ENCODE measurements around the gene CCL28.

DNA sequence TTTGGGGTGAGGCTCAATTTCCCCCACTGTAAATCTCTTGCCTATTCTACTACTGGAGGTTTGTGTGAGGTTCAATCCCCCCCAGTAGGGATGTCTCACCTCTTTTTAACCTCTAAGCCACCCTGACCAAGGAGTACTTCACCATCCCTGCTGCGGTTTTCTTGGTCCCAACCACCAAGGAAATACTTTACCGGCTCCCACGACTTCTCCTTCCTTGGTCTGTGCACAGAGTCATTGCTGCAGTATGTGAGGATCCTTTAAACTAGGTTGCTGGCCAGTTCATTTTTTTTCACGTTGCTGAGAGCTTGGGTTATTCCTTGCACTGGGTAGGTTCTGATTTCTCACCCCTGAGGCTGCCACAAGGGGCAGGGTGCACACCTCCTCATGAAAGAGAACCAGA, 76.5 kb downstream of the CCL28 start:
- TF ChIP-seq, protein P1, sequence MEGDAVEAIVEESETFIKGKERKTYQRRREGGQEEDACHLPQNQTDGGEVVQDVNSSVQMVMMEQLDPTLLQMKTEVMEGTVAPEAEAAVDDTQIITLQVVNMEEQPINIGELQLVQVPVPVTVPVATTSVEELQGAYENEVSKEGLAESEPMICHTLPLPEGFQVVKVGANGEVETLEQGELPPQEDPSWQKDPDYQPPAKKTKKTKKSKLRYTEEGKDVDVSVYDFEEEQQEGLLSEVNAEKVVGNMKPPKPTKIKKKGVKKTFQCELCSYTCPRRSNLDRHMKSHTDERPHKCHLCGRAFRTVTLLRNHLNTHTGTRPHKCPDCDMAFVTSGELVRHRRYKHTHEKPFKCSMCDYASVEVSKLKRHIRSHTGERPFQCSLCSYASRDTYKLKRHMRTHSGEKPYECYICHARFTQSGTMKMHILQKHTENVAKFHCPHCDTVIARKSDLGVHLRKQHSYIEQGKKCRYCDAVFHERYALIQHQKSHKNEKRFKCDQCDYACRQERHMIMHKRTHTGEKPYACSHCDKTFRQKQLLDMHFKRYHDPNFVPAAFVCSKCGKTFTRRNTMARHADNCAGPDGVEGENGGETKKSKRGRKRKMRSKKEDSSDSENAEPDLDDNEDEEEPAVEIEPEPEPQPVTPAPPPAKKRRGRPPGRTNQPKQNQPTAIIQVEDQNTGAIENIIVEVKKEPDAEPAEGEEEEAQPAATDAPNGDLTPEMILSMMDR (IDR thresholded peaks at IDR 0.05; ENCODE audit: insufficient read depth, low read length), result no peak
- TF ChIP-seq POLR2AphosphoS5 (IDR thresholded peaks at IDR 0.05; ENCODE audit: low read depth), result peak; percentile 79
- TF ChIP-seq, protein P2, sequence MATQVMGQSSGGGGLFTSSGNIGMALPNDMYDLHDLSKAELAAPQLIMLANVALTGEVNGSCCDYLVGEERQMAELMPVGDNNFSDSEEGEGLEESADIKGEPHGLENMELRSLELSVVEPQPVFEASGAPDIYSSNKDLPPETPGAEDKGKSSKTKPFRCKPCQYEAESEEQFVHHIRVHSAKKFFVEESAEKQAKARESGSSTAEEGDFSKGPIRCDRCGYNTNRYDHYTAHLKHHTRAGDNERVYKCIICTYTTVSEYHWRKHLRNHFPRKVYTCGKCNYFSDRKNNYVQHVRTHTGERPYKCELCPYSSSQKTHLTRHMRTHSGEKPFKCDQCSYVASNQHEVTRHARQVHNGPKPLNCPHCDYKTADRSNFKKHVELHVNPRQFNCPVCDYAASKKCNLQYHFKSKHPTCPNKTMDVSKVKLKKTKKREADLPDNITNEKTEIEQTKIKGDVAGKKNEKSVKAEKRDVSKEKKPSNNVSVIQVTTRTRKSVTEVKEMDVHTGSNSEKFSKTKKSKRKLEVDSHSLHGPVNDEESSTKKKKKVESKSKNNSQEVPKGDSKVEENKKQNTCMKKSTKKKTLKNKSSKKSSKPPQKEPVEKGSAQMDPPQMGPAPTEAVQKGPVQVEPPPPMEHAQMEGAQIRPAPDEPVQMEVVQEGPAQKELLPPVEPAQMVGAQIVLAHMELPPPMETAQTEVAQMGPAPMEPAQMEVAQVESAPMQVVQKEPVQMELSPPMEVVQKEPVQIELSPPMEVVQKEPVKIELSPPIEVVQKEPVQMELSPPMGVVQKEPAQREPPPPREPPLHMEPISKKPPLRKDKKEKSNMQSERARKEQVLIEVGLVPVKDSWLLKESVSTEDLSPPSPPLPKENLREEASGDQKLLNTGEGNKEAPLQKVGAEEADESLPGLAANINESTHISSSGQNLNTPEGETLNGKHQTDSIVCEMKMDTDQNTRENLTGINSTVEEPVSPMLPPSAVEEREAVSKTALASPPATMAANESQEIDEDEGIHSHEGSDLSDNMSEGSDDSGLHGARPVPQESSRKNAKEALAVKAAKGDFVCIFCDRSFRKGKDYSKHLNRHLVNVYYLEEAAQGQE (IDR thresholded peaks at IDR 0.05; ENCODE audit: insufficient replicate concordance, low read depth), result no peak
- TF ChIP-seq GABPA (IDR thresholded peaks at IDR 0.05; ENCODE audit: low read depth), result no peak
- TF ChIP-seq SPI1 (IDR thresholded peaks at IDR 0.05; ENCODE audit: borderline replicate concordance, low read depth), result peak; percentile 23; the same call in 1 of the 2 replicates
